HCEC 1CT (cell line): Measurements from ENCODE around the gene SIGLEC15.
"Not testable (repeated sequence)": the region's sequence is repeated elsewhere in the genome, so short reads cannot be mapped to it uniquely, and the experiment has no call there.

Experiments
- DNase-seq: peaks from one replicate; pipeline ENCODE4 v3.0.0-alpha.2; 2017

The SIGLEC15 gene

DNA sequence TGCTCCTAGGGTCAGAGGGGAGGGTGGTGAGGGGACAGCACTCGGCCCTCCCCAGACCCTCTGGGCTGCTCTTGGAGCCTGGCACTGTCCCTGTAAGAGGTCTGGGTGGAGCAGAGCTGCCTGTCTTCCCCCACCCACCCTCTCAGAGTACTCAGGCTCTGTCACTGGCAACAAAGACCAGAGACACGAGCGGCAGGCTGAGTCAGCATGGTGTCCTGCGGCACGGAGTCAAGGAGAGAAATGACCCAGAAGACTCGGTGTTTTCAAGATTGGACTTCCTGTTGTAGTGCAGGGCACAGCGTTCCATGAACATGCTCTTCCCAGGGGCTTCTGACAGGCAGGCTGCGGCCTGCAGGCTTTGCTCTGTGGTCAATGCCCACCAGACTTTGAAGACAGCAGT is 19.9 kb downstream of the SIGLEC15 start:
- no peak for DNase-seq

- DNase-seq, result no peak
These were observed 21.6 kb downstream of the SIGLEC15 start for GRCh38 chr18:45847119-45847518.

DNA sequence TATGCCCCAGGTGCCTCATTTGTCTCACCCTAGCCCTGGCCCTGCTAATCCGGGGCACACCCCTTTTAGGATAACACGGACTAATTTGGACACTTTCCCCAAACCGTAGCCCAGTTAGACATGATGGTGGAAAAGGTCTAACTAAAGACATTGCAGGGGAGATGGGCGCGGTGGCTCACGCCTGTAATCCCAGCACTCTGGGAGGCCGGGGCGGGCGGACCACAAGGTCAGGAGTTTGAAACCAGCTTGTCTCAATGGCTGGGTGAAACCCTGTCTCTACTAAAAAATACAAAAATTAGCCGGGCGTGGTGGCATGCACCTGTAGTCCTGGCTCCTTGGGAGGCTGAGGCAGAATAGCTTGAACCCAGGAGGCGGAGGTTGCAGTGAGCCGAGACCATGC is 23.2 kb downstream of the SIGLEC15 start:
- DNase-seq, result not testable (repeated sequence)

DNA sequence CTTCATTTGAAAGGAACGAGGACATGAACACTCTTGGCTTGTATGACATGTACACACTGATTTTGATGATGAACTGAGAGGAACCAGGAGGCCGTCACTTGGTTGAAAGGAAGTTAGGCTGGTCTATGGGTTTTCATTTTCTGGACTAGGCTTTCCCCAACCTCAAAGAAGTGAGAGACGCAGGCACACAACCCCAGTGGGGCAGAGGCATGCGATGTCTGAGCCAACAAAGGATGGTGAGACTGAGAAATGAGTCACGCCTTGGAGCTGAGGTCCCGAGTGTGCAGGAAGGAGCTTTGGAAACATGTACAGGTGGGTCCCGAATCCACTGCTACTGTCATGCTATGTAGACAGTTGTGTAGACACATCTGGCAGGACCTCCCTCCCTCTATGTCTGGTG is 24.1 kb downstream of the SIGLEC15 start:
- DNase-seq, result no peak

GRCh38 chr18:45850021-45850420 is 24.5 kb downstream of the SIGLEC15 start:
- peak; percentile 20 for DNase-seq

GRCh38 chr18:45851161-45851925 is 25.9 kb downstream of the SIGLEC15 start:
- no peak for DNase-seq

DNA sequence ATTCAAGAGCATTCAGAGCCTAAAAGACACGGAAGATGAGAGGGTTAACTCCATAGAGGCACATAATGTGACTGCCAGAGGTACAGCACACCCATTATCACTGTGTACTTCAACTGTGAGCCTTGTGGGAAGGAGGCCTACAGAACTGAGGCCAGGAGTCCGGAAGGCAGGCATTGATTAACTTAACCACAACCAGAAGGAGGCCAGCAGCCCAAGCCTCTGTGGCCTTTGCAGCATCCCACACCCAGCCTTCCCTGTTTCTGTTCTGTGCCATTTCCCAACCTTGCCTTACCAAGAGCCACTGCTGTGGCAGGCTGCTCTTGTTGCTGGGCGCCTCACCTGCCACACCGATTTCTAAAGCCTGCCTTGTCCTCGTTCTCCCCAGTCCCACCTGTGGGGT is 27.2 kb downstream of the SIGLEC15 start:
- DNase-seq, result no peak

- no peak for DNase-seq
These were observed 28.6 kb downstream of the SIGLEC15 start for GRCh38 chr18:45854036-45854586.

DNA sequence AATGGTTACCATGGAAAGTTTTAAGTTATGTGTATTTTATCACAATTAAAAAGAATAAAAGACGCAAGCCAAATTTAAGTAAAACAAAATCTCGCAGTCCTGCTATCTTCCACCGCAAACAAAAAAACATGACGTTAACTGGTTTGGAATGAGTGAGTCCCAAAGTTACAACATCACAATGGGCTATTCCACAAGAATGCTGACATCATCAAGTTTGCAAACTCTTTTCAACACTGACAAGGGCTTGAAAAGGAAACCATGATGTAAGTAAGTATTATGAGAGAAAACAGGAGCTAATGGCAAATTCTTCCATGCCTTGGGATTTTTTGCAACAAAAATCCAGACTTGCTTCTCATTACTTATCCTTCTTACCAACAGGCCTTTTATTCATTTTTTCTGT is 31.1 kb downstream of the SIGLEC15 start:
- DNase-seq, result peak; percentile 36

GRCh38 chr18:45859334-45859733 is 33.9 kb downstream of the SIGLEC15 start:
- DNase-seq, result no peak

- DNase-seq, result no peak
These were observed 35.0 kb downstream of the SIGLEC15 start for GRCh38 chr18:45860492-45860891.

- no peak for DNase-seq
These were observed 35.5 kb downstream of the SIGLEC15 start for GRCh38 chr18:45860971-45861370.

DNA sequence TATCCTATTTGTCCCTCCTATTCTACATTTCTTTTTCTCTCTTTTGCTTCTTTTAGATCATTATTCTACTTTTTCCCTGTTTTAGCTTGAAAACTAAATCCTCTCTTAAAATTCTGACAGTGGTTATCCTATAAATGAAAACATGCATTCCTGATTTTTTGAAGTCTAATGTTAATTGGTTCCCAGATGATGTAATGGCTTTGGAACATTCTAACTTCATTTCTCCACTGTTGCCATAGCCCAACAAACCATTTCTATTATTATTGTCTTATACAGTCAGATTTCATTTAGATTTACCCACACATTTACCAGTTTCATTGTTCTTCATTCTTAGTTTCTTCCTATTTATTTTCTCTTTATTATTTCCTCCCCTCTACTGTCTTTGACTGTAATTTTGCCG is 36.5 kb downstream of the SIGLEC15 start:
- DNase-seq, result no peak

GRCh38 chr18:45863469-45863868 is 38.0 kb downstream of the SIGLEC15 start:
- peak; percentile 39 for DNase-seq

- DNase-seq, result no peak
These were observed 38.6 kb downstream of the SIGLEC15 start for GRCh38 chr18:45864081-45864480.

- no peak for DNase-seq
These were observed 40.0 kb downstream of the SIGLEC15 start for GRCh38 chr18:45865466-45865865.

- no peak for DNase-seq
These were observed 44.9 kb downstream of the SIGLEC15 start for GRCh38 chr18:45870419-45870818.

DNA sequence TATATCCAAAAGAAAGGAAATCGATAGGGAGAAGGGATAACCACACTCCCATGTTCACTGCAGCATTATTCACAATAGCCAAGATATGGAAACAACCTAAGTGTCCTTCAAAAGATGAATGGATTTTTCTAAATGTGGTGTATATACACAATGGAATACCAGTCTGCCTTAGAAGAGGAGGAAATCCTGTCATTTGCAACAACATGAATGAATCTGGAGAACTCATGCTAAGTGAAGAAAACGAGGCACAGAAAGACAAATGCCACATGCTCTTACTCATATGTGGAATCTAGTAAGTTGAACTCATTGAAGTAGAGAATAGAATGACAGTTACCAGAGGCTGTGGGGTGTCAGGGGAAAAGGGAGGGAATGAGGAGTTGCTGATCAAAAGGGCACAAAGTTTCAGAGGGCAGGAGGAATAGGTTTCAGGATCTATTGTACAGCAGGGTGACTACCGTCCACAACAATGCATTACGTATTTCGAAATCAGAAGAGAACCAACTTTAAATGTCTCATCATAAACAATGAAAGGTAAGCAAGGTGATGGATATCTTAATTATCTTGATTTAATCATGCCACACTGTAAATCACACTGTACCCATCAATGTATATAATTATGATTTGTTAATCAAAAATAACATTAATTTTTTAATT is 46.1 kb downstream of the SIGLEC15 start:
- peak; percentile 61 for DNase-seq

GRCh38 chr18:45874491-45875184 is 49.2 kb downstream of the SIGLEC15 start:
- DNase-seq, result no peak

GRCh38 chr18:45876161-45876560 is 50.7 kb downstream of the SIGLEC15 start:
- DNase-seq, result no peak

DNA sequence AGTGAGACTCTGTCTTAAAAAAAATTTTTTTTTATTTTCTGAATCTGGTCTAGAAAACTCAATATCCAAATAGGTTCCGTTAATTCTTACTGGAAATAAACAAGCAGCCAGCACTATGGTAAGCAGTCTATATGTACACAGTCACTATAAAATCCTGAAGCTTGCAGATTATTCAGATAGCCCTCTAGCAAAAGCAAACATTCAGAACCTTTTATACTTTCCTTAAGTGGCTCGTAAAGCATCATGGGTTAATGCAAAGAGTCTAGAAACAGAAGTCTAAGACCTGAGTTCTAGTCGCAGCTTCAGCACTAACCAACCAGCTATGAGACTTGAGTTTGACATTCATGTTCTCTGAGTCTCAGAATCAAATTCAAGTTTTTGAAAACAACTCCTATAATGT is 51.9 kb downstream of the SIGLEC15 start:
- no peak for DNase-seq

DNA sequence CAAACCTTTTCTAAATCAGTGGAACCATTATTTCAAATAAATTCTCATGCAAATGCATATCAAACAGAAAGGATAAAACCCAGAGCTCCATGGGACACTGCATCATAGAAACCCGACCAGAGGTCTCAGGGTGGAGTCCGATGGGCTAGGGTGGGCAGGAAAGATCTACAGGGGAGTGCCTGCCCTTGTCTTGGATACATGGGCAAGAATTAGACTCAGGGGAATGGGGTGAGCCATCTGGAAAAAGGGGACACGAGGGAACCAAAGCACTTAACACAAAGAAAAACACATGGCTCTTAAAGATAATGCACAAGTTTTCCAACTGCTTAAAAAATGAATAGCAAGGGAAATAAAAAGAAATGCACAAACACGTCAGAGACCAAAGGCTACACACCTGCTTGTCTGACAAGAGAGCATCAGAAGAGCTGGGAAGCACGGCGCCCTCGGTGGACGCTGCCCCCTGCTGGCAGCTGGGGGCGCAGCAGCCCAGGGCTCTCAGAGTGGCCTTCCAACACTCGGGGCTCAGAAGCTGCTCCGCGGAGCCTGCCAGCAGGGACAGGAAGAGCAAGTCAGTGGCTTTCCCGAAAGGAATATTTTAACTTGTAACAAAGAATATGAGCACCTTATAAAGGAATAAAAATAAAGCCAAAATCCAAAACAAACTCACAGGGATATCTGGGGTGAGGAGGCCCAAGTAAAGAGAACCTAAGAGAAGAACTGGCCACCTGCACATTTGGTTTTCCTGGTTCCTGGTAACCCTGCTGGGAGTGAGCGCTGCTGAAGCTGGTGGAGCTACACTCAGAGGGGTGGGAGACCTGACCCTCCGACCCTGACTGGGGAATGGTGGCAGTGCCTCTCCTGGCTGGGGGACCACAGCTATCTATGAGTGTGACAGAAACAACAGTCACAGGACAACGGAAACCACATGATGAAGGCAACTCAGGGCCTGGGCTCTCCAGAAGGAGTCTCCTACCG is 54.5 kb downstream of the SIGLEC15 start:
- DNase-seq, result peak; percentile 50
